ENCODE data around the gene IL19.
"Not testable (repeated sequence)": the region's sequence is repeated elsewhere in the genome, so short reads cannot be mapped to it uniquely, and the experiment has no call there.

The IL19 gene

GRCh38 chr1:206835186-206835585 is 64.6 kb downstream of the IL19 start:
- DNase-seq = no peak

- DNase-seq = no peak
These were observed 65.5 kb downstream of the IL19 start for GRCh38 chr1:206836111-206836510.

GRCh38 chr1:206839006-206839560 is 68.5 kb downstream of the IL19 start:
- no peak for DNase-seq

- DNase-seq = no peak
These were observed 69.3 kb downstream of the IL19 start for GRCh38 chr1:206839857-206840256.

GRCh38 chr1:206841609-206842323 is 71.2 kb downstream of the IL19 start:
- no peak for DNase-seq

- DNase-seq = no peak
These were observed 72.3 kb downstream of the IL19 start for GRCh38 chr1:206842854-206843253.

- DNase-seq = no peak
These were observed 73.1 kb downstream of the IL19 start for GRCh38 chr1:206843626-206844025.

GRCh38 chr1:206846487-206846886 is 75.9 kb downstream of the IL19 start:
- DNase-seq = no peak

GRCh38 chr1:206847337-206847834 is 76.8 kb downstream of the IL19 start:
- DNase-seq = no peak

GRCh38 chr1:206847946-206848345 is 77.4 kb downstream of the IL19 start:
- no peak for DNase-seq

GRCh38 chr1:206850401-206850800 is 79.8 kb downstream of the IL19 start:
- DNase-seq = no peak

GRCh38 chr1:206851341-206852010 is 80.9 kb downstream of the IL19 start:
- no peak for DNase-seq

- DNase-seq = not testable (repeated sequence)
These were observed 82.1 kb downstream of the IL19 start for GRCh38 chr1:206852662-206853061.

GRCh38 chr1:206853696-206854095 is 83.1 kb downstream of the IL19 start:
- not testable (repeated sequence) for DNase-seq

GRCh38 chr1:206854401-206855129 is 84.0 kb downstream of the IL19 start:
- DNase-seq = no peak

GRCh38 chr1:206855859-206856258 is 85.3 kb downstream of the IL19 start:
- DNase-seq = no peak

- no peak for DNase-seq
These were observed 86.3 kb downstream of the IL19 start for GRCh38 chr1:206856674-206857464.

GRCh38 chr1:206859082-206859521 is 88.5 kb downstream of the IL19 start:
- DNase-seq = no peak

GRCh38 chr1:206860165-206860564 is 89.6 kb downstream of the IL19 start:
- no peak for DNase-seq

GRCh38 chr1:206863266-206863665 is 92.7 kb downstream of the IL19 start:
- no peak for DNase-seq

GRCh38 chr1:206864939-206865671 is 94.5 kb downstream of the IL19 start, which contains the start of gene IL20:
Gene IL20, plus strand, starts transcription at chr1:206865623. Its CDS starts 230 bp downstream, at chr1:206865853.
- DNase-seq = peak; percentile 86

- no peak for DNase-seq
These were observed 95.5 kb downstream of the IL19 start for GRCh38 chr1:206866062-206866461.

Measured in activated gamma-delta T cell treated with Interleukin-2 at 50 U/mL for 16 hours (primary cell).